ENCODE data around the gene ADORA1.

GRCh38 chr1:203161175-203161574 is 33.6 kb downstream of the ADORA1 start:
- no peak for TF ChIP-seq POLR2A (IDR thresholded peaks at IDR 0.05; ENCODE audit: low read depth, low read length)
- TF ChIP-seq POLR2AphosphoS5 (IDR thresholded peaks at IDR 0.05; ENCODE audit: low read depth, low read length): no peak
- no peak for TF ChIP-seq TAF1 (IDR thresholded peaks at IDR 0.05; ENCODE audit: borderline replicate concordance, low read depth, low read length)
